Fibroblast of pulmonary artery (primary cell): Measurements from ENCODE around the gene ALK.
A peak's percentile ranks its signal among the peaks of the same experiment; 100 is the strongest.

Experiments used
- DNase-seq: peaks from one replicate; pipeline ENCODE4 v3.0.0-alpha.2; 2010; ENCODE audit warnings: low read depth
- H3K4me3 ChIP-seq: replicated peaks from 2 replicates; pipeline ENCODE4 v1.5.1; 2011; ENCODE audit warnings: low read depth, mild to moderate bottlenecking, control low read depth, low read length, moderate library complexity
- CTCF ChIP-seq: IDR thresholded peaks from 2 replicates; pipeline ENCODE4 v1.5.1; 2011; ENCODE audit warnings: mild to moderate bottlenecking, control low read depth, low read length, inconsistent platforms; ENCODE audit errors: missing control alignments

The ALK gene

GRCh38 chr2:29749041-29749440 lies 172.3 kb downstream of the ALK start:
- no peak for TF ChIP-seq CTCF
- DNase-seq: no peak
- H3K4me3 ChIP-seq: no peak overlapping the region

GRCh38 chr2:29747786-29748470 lies 173.5 kb downstream of the ALK start:
- peak; percentile 14 for DNase-seq
- no peak overlapping the region for H3K4me3 ChIP-seq
- TF ChIP-seq CTCF: no peak

GRCh38 chr2:29744976-29745375 lies 176.4 kb downstream of the ALK start:
- no peak for TF ChIP-seq CTCF
- no peak overlapping the region for H3K4me3 ChIP-seq
- no peak for DNase-seq

GRCh38 chr2:29743516-29743915 lies 177.9 kb downstream of the ALK start:
- DNase-seq: no peak
- H3K4me3 ChIP-seq: no peak overlapping the region
- no peak for TF ChIP-seq CTCF

- H3K4me3 ChIP-seq: no peak overlapping the region
- DNase-seq: no peak
- TF ChIP-seq CTCF: no peak
Observed at GRCh38 chr2:29742656-29743055, 178.7 kb downstream of the ALK start.

- no peak for TF ChIP-seq CTCF
- no peak for DNase-seq
- no peak overlapping the region for H3K4me3 ChIP-seq
Observed at GRCh38 chr2:29741132-29741531, 180.3 kb downstream of the ALK start.

- TF ChIP-seq CTCF: no peak
- no peak for DNase-seq
- H3K4me3 ChIP-seq: no peak overlapping the region
Observed at GRCh38 chr2:29733965-29734364, 187.4 kb downstream of the ALK start.
